ENCODE results near the gene SMPD1.
"Not testable (repeated sequence)": the region's sequence is repeated elsewhere in the genome, so short reads cannot be mapped to it uniquely, and the experiment has no call there.

The SMPD1 gene

DNA sequence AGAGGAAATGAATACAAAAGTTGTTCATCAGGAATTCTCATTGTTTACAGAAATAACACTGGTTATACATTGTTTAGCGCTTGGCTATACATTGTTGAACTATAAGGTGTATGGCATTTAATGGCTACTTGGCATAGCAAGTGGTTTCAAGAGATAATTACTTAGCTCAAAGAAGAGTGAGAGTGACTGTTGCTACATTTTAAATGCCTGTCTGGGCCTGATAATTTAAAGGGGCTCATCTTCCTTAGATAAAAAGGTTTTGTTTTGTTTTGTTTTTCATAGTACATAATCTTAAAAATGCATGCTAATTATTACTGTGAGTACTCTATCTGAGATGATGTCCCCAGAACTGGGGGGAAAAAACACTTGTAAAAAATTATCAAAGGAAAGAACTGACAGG lies 1.5 kb upstream of the SMPD1 start:
- H2AFZ ChIP-seq (ENCODE audit: low read length), result no peak overlapping the region
- TF ChIP-seq EZH2phosphoT487 (IDR thresholded peaks at IDR 0.05; ENCODE audit: borderline replicate concordance), result no peak
- TF ChIP-seq, protein P1, sequence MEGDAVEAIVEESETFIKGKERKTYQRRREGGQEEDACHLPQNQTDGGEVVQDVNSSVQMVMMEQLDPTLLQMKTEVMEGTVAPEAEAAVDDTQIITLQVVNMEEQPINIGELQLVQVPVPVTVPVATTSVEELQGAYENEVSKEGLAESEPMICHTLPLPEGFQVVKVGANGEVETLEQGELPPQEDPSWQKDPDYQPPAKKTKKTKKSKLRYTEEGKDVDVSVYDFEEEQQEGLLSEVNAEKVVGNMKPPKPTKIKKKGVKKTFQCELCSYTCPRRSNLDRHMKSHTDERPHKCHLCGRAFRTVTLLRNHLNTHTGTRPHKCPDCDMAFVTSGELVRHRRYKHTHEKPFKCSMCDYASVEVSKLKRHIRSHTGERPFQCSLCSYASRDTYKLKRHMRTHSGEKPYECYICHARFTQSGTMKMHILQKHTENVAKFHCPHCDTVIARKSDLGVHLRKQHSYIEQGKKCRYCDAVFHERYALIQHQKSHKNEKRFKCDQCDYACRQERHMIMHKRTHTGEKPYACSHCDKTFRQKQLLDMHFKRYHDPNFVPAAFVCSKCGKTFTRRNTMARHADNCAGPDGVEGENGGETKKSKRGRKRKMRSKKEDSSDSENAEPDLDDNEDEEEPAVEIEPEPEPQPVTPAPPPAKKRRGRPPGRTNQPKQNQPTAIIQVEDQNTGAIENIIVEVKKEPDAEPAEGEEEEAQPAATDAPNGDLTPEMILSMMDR (conservative IDR thresholded peaks at IDR 0.05; ENCODE audit: low read length), result no peak
- no peaks in the 10 kb centered on the region for H3F3A ChIP-seq (ENCODE audit: low read depth)
- H3K9me2 ChIP-seq (replicated peaks; ENCODE audit: low read depth, low read length), result no peaks in the 10 kb centered on the region
- no peaks in the 10 kb centered on the region for H3K36me3 ChIP-seq (ENCODE audit: insufficient read depth, low read length)
- no peaks in the 10 kb centered on the region for H3K9me3 ChIP-seq (ENCODE audit: insufficient read depth, low read depth, low read length)
- no peak overlapping the region for H3K9ac ChIP-seq (ENCODE audit: low read depth, low read length, poor library complexity, severe bottlenecking)
- H3K4me3 ChIP-seq (ENCODE audit: low read length, poor library complexity, severe bottlenecking), result no peak overlapping the region
- no peaks in the 10 kb centered on the region for H4K20me1 ChIP-seq (ENCODE audit: insufficient read depth, low read length, poor library complexity, severe bottlenecking)
- H3K4me1 ChIP-seq (ENCODE audit: insufficient read depth, low read length, poor library complexity, severe bottlenecking), result peaks cover 26% of the 10 kb centered on the region
- no peaks in the 10 kb centered on the region for H3K27me3 ChIP-seq (ENCODE audit: insufficient read depth, low read length, poor library complexity, severe bottlenecking)
- peak overlapping the region; percentile 77 for H3K4me2 ChIP-seq (ENCODE audit: low read depth, low read length, poor library complexity, severe bottlenecking)
- 0 out of 2 replicates have a peak, but pooled peaks cover 8% of the 10 kb centered on the region for H3K79me2 ChIP-seq (ENCODE audit: insufficient read depth, low read length)

GRCh38 chr11:6390718-6391469 lies 620 bp downstream of the SMPD1 start:
- peak overlapping the region; percentile 80 for H3K4me3 ChIP-seq (ENCODE audit: low read length, poor library complexity, severe bottlenecking)
- no peaks in the 10 kb centered on the region for H3K27me3 ChIP-seq (ENCODE audit: insufficient read depth, low read length, poor library complexity, severe bottlenecking)
- peaks cover 17% of the 10 kb centered on the region for H3K4me1 ChIP-seq (ENCODE audit: insufficient read depth, low read length, poor library complexity, severe bottlenecking)
- no peaks in the 10 kb centered on the region for H3K9me3 ChIP-seq (ENCODE audit: insufficient read depth, low read depth, low read length)
- 0 out of 2 replicates have a peak, but pooled peaks cover 8% of the 10 kb centered on the region for H3K79me2 ChIP-seq (ENCODE audit: insufficient read depth, low read length)
- H3K9me2 ChIP-seq (replicated peaks; ENCODE audit: low read depth, low read length), result no peaks in the 10 kb centered on the region
- peak overlapping the region; percentile 77 for H3K4me2 ChIP-seq (ENCODE audit: low read depth, low read length, poor library complexity, severe bottlenecking)
- TF ChIP-seq EZH2phosphoT487 (IDR thresholded peaks at IDR 0.05; ENCODE audit: borderline replicate concordance), result no peak
- TF ChIP-seq, protein P1 (conservative IDR thresholded peaks at IDR 0.05; ENCODE audit: low read length), result no peak
- no peaks in the 10 kb centered on the region for H4K20me1 ChIP-seq (ENCODE audit: insufficient read depth, low read length, poor library complexity, severe bottlenecking)
- H3K9ac ChIP-seq (ENCODE audit: low read depth, low read length, poor library complexity, severe bottlenecking), result peak overlapping the region; percentile 82
- no peaks in the 10 kb centered on the region for H3F3A ChIP-seq (ENCODE audit: low read depth)
- no peaks in the 10 kb centered on the region for H3K36me3 ChIP-seq (ENCODE audit: insufficient read depth, low read length)
- peak overlapping the region; percentile 68; the same call in 1 of the 2 replicates for H2AFZ ChIP-seq (ENCODE audit: low read length)

DNA sequence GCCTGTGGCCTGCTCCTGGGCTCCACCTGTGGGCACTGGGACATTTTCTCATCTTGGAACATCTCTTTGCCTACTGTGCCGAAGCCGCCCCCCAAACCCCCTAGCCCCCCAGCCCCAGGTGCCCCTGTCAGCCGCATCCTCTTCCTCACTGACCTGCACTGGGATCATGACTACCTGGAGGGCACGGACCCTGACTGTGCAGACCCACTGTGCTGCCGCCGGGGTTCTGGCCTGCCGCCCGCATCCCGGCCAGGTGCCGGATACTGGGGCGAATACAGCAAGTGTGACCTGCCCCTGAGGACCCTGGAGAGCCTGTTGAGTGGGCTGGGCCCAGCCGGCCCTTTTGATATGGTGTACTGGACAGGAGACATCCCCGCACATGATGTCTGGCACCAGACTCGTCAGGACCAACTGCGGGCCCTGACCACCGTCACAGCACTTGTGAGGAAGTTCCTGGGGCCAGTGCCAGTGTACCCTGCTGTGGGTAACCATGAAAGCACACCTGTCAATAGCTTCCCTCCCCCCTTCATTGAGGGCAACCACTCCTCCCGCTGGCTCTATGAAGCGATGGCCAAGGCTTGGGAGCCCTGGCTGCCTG lies 1.4 kb downstream of the SMPD1 start:
- no peaks in the 10 kb centered on the region for H3K9me3 ChIP-seq (ENCODE audit: insufficient read depth, low read depth, low read length)
- H3K27me3 ChIP-seq (ENCODE audit: insufficient read depth, low read length, poor library complexity, severe bottlenecking), result no peaks in the 10 kb centered on the region
- no peak overlapping the region for H3K4me3 ChIP-seq (ENCODE audit: low read length, poor library complexity, severe bottlenecking)
- 0 out of 2 replicates have a peak, but pooled peaks cover 8% of the 10 kb centered on the region for H3K79me2 ChIP-seq (ENCODE audit: insufficient read depth, low read length)
- peak overlapping the region; percentile 77 for H3K4me2 ChIP-seq (ENCODE audit: low read depth, low read length, poor library complexity, severe bottlenecking)
- peaks cover 17% of the 10 kb centered on the region for H3K4me1 ChIP-seq (ENCODE audit: insufficient read depth, low read length, poor library complexity, severe bottlenecking)
- no peak overlapping the region for H3K9ac ChIP-seq (ENCODE audit: low read depth, low read length, poor library complexity, severe bottlenecking)
- TF ChIP-seq EZH2phosphoT487 (IDR thresholded peaks at IDR 0.05; ENCODE audit: borderline replicate concordance), result no peak
- TF ChIP-seq, protein P1 (conservative IDR thresholded peaks at IDR 0.05; ENCODE audit: low read length), result no peak
- no peaks in the 10 kb centered on the region for H3K36me3 ChIP-seq (ENCODE audit: insufficient read depth, low read length)
- no peak overlapping the region for H2AFZ ChIP-seq (ENCODE audit: low read length)
- H4K20me1 ChIP-seq (ENCODE audit: insufficient read depth, low read length, poor library complexity, severe bottlenecking), result no peaks in the 10 kb centered on the region
- H3K9me2 ChIP-seq (replicated peaks; ENCODE audit: low read depth, low read length), result no peaks in the 10 kb centered on the region
- no peaks in the 10 kb centered on the region for H3F3A ChIP-seq (ENCODE audit: low read depth)

GRCh38 chr11:6392251-6392650 lies 2.0 kb downstream of the SMPD1 start:
- not testable (repeated sequence) for H3K4me3 ChIP-seq (ENCODE audit: low read length, poor library complexity, severe bottlenecking); H3K36me3 ChIP-seq (ENCODE audit: insufficient read depth, low read length); H3K9me2 ChIP-seq (replicated peaks; ENCODE audit: low read depth, low read length); H3F3A ChIP-seq (ENCODE audit: low read depth); H3K79me2 ChIP-seq (ENCODE audit: insufficient read depth, low read length); H3K9me3 ChIP-seq (ENCODE audit: insufficient read depth, low read depth, low read length); H3K4me2 ChIP-seq (ENCODE audit: low read depth, low read length, poor library complexity, severe bottlenecking); H3K27me3 ChIP-seq (ENCODE audit: insufficient read depth, low read length, poor library complexity, severe bottlenecking); H2AFZ ChIP-seq (ENCODE audit: low read length); H4K20me1 ChIP-seq (ENCODE audit: insufficient read depth, low read length, poor library complexity, severe bottlenecking); H3K9ac ChIP-seq (ENCODE audit: low read depth, low read length, poor library complexity, severe bottlenecking)
- peaks cover 17% of the 10 kb centered on the region for H3K4me1 ChIP-seq (ENCODE audit: insufficient read depth, low read length, poor library complexity, severe bottlenecking)

Data from Loucy (cell line).